Testis (tissue), 3 donors: ENCODE results near the gene OLFML2B. TPM values are rescaled to one million over a fixed set of nuclear protein-coding genes. Genes with fewer than 3 reads are reported as not detected.

Experiments
- DNase-seq: peaks from one replicate; pipeline ENCODE4 v3.0.0-alpha.2; 2019
- H3K27ac ChIP-seq, 2 donors: fragments of 200-600 bp; sonication (generic); one replicate each; pipeline ENCODE4 v1.5.1; 2019
- H3K27me3 ChIP-seq: fragments of 200-600 bp; sonication (generic); one replicate; pipeline ENCODE4 v1.5.1; 2019
- H3K36me3 ChIP-seq: fragments of 200-600 bp; sonication (generic); one replicate; pipeline ENCODE4 v1.5.1; 2017; ENCODE audit warnings: low read depth; ENCODE audit errors: missing control alignments
- H3K4me1 ChIP-seq: fragments of 200-600 bp; sonication (generic); one replicate; pipeline ENCODE4 v1.5.1; 2019
- H3K4me3 ChIP-seq, 2 donors: fragments of 200-600 bp; sonication (generic); one replicate each; pipeline ENCODE4 v1.5.1; 2017 to 2019
- H3K9me3 ChIP-seq: fragments of 200-600 bp; sonication (generic); one replicate; pipeline ENCODE4 v1.5.1; 2017
- CTCF ChIP-seq, 3 experiments: fragments of 450-650 bp in 2 of 3; fragments of 200-600 bp in 1 of 3; sonication (generic) in 1 of 3; IDR thresholded peaks; one replicate each; pipeline ENCODE4 v1.5.1; 2016 to 2019; ENCODE audit warnings: antibody characterized with exemption in 3 of 3, mild to moderate bottlenecking in 2 of 3, moderate library complexity in 1 of 3
- POLR2A ChIP-seq: fragments of 450-650 bp; IDR thresholded peaks from one replicate; pipeline ENCODE4 v1.6.1; 2017; ENCODE audit warnings: antibody characterized with exemption, mild to moderate bottlenecking, moderate library complexity
- WGBS, 2 donors: methylation state at CpG; one replicate each; pipeline ENCODE4 v1.1.5; 2018; 5-methylcytosine and 5-hydroxymethylcytosine counted together
- intact Hi-C: fragments of 100-400 bp; cut with DNase I; formaldehyde crosslinking; loops from one replicate; pipeline ENCODE4 v1.15.1; 2023; ENCODE audit warnings: low total_unique reads
- polyA plus RNA-seq: library from polyadenylated mRNA; stranded (reverse); fragments of 350-450 nt; fragmentation: Illumina TruSeq; extraction: RNeasy Lipid Tissue Mini Kit (QIAGEN cat#74804); gene quantifications from one replicate; pipeline ENCODE4 v1.2.3, GENCODE V29; 2014; ENCODE audit warnings: low read depth, low replicate concordance; ENCODE audit not compliant: insufficient read depth
- total RNA-seq, 2 donors: library from RNA; depleted of rRNA; stranded (reverse); fragments of >200 nt; gene quantifications; one replicate each; pipeline ENCODE4 v1.2.3, GENCODE V29; 2016

OLFML2B gene
- total and polyA plus RNA-seq, 3 donors from 2014 or later: 31.3 to 57.9 (median 40.4) TPM

DNA sequence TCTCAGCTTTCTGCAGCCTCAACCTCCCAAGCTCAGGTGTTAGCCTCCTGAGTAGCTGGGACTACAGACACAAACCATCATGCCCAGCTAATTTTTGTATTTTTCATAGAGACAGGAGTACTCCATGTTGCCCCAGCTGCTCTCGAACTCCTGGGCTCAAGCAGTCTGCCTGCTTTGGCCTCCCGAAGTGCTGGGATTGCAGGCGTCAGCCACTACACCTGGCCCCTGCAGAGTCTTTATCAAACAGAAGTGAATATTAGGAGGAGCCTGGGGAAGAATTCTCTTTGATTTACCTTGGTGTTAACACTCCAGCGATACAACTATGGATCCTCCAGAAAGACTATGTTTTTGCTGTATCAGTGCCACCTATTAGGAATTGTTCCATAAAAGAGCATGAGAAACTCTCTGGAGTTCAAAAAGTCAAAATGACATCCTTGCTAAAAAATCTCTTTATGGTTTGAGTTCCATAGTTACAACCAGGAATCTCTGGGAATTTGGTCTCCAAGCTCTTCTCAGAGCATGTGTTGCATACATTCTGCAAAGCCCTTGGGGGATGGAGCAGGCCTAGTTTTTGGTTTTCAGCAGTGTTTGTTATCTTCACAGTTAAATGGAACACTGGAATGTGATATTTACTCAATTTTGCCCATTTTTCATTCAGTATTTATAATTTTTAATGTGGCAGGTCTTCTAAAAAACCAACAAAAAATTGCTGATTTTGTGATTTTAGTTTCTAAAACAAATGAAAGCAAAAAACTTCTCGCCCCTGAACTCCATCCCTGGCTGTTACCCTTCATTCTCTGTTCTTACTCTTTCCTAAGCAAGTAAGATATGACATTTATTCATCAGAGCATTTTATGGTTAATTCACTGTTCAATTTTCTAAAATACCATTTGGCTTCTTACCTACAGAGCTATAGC lies 77.3 kb downstream of the OLFML2B start:
- no peak overlapping the region for H3K4me3 ChIP-seq
- no peaks in the 10 kb centered on the region for H3K27me3 ChIP-seq
- intact Hi-C loops: no loop called here
- no peaks in the 10 kb centered on the region for H3K4me1 ChIP-seq
- WGBS, 2 donors: 75 to 80% methylated on average over 5 of the region's 5 CpGs
- DNase-seq: no peak
- TF ChIP-seq CTCF (IDR thresholded peaks at IDR 0.05) (no peak), POLR2A (no peak)
- no peaks in the 10 kb centered on the region for H3K36me3 ChIP-seq
- no peaks in the 10 kb centered on the region for H3K9me3 ChIP-seq
- H3K27ac ChIP-seq: no peak overlapping the region

DNA sequence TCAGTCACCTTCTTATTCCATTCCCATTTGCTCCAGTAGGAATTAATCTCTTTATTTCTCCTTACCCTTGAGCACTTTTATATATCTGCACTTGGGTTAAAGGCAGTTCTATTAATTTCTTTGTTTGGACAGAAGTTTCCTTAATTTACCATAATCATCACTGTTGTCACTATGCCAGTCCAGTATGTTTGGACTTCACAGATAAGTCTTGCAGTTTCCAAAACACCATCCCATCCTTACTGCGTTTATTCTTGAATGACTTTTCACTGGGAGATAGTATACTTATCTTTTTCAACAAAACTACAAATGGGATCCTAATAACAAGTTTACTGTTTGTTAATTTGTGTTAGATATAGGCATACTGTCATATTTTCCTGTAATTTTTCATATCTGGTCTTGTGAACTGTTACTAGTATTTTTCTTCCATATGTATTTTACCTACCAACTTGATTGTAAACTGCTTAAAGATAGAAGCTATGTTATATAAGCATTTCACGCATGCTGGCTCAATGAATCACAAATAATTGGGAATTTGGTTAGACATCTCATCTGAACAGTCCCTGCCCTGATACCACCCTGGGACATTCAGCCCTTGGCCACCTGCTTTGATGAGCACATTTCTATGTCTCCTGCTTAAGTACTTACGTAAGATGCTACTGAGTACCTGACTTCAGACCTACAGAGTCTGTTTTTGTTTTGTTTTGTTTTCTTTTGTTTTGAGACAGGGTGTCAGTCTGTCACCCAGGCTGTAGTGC lies 78.2 kb downstream of the OLFML2B start:
- DNase-seq: no peak
- intact Hi-C loops: no loop called here
- H3K27me3 ChIP-seq: no peaks in the 10 kb centered on the region
- H3K27ac ChIP-seq: no peak overlapping the region
- no peak for TF ChIP-seq POLR2A
- no peak for TF ChIP-seq CTCF (IDR thresholded peaks at IDR 0.05)
- no peaks in the 10 kb centered on the region for H3K4me1 ChIP-seq
- no peak overlapping the region for H3K4me3 ChIP-seq
- H3K36me3 ChIP-seq: no peaks in the 10 kb centered on the region
- WGBS, 2 donors: 85 to 89% methylated on average over 3 of the region's 3 CpGs
- H3K9me3 ChIP-seq: no peaks in the 10 kb centered on the region

DNA sequence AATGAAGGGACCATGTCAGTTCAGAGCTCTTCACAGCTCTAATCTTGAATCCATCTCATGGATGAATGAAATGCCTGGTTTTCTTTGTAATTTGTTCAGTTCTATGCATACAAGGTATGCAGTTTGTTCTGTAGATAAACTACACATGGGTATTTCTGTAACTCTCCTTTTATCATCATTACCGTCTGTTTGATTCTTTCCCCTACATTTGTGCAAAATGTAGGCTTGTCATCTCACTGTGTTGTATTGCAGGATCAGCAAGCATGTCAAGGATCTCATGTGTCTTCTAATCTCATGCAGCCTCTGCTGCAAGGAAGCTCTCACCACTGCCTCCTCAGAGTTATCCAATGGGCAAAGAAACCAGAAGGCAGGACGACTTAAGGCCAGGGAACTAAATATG lies 79.3 kb downstream of the OLFML2B start:
- H3K9me3 ChIP-seq: no peaks in the 10 kb centered on the region
- no peak for TF ChIP-seq POLR2A
- TF ChIP-seq CTCF (IDR thresholded peaks at IDR 0.05): no peak
- no peaks in the 10 kb centered on the region for H3K27me3 ChIP-seq
- H3K36me3 ChIP-seq: no peaks in the 10 kb centered on the region
- H3K27ac ChIP-seq: no peak overlapping the region
- H3K4me1 ChIP-seq: no peaks in the 10 kb centered on the region
- DNase-seq: no peak
- H3K4me3 ChIP-seq: no peak overlapping the region
- intact Hi-C loops: no loop called here
- WGBS, 2 donors: 83 to 88% methylated on average over 2 of the region's 2 CpGs

GRCh38 chr1:161943737-161944136 lies 79.9 kb downstream of the OLFML2B start:
- DNase-seq: no peak
- Histone ChIP-seq H3K36me3 (no peaks in the 10 kb centered on the region), H3K4me3 (no peak overlapping the region), H3K9me3 (no peaks in the 10 kb centered on the region), H3K4me1 (no peaks in the 10 kb centered on the region), H3K27ac (no peak overlapping the region), H3K27me3 (no peaks in the 10 kb centered on the region)
- TF ChIP-seq CTCF (IDR thresholded peaks at IDR 0.05) (no peak), POLR2A (no peak)
- 94 to 96% methylated on average over 1 of the region's 1 CpG for WGBS, 2 donors
- intact Hi-C loops: no loop called here
